Measurements from ENCODE around the gene MAGI3.

MAGI3 gene

GRCh38 chr1:113389953-113390834, at the start of gene MAGI3:
TSS of gene MAGI3 (plus strand) at chr1:113390515. CDS start at chr1:113391034, 519 bp downstream.
- H3K4me3 ChIP-seq (ENCODE audit: low read depth, low read length): peak within 1 kb of the TSS; percentile 78
- peak; percentile 83 for DNase-seq (ENCODE audit: low read depth, low spot score)
- ChIA-PET POLR2A (interaction anchor here (1.0 kb wide), 1 partner anchor 14 kb away, joined by 3 read pairs; no protein-coding TSS in a partner anchor), CTCF (interaction anchor here (1.5 kb wide), 1 partner anchor 250 kb away, joined by 6 read pairs; no protein-coding TSS in a partner anchor)
- TF ChIP-seq CTCF (IDR thresholded peaks at IDR 0.05; ENCODE audit: insufficient read depth, low read length, missing control alignments): no peak

GRCh38 chr1:113353580-113353979, 36.7 kb upstream of the MAGI3 start:
- TF ChIP-seq CTCF (IDR thresholded peaks at IDR 0.05; ENCODE audit: insufficient read depth, low read length, missing control alignments): no peak
- ChIA-PET CTCF (no interaction called here), POLR2A (no interaction called here)
- no peak overlapping the region for H3K4me3 ChIP-seq (ENCODE audit: low read depth, low read length)
- DNase-seq (ENCODE audit: low read depth, low spot score): no peak

GRCh38 chr1:113363935-113364334, 26.4 kb upstream of the MAGI3 start:
- POLR2A ChIA-PET: no interaction called here
- no peak for DNase-seq (ENCODE audit: low read depth, low spot score)
- no peak overlapping the region for H3K4me3 ChIP-seq (ENCODE audit: low read depth, low read length)
- CTCF ChIA-PET: no interaction called here
- no peak for TF ChIP-seq CTCF (IDR thresholded peaks at IDR 0.05; ENCODE audit: insufficient read depth, low read length, missing control alignments)

GRCh38 chr1:113369040-113369439, 21.3 kb upstream of the MAGI3 start:
- DNase-seq (ENCODE audit: low read depth, low spot score): no peak
- no peak for TF ChIP-seq CTCF (IDR thresholded peaks at IDR 0.05; ENCODE audit: insufficient read depth, low read length, missing control alignments)
- ChIA-PET POLR2A (no interaction called here), CTCF (no interaction called here)
- no peak overlapping the region for H3K4me3 ChIP-seq (ENCODE audit: low read depth, low read length)

- H3K4me3 ChIP-seq (ENCODE audit: low read depth, low read length): no peak overlapping the region
- ChIA-PET POLR2A (no interaction called here), CTCF (no interaction called here)
- no peak for DNase-seq (ENCODE audit: low read depth, low spot score)
- TF ChIP-seq CTCF (IDR thresholded peaks at IDR 0.05; ENCODE audit: insufficient read depth, low read length, missing control alignments): no peak
These were observed 20.6 kb upstream of the MAGI3 start for GRCh38 chr1:113369699-113370098.

GRCh38 chr1:113370868-113371267, 19.4 kb upstream of the MAGI3 start:
- CTCF ChIA-PET: no interaction called here
- no peak for DNase-seq (ENCODE audit: low read depth, low spot score)
- TF ChIP-seq CTCF (IDR thresholded peaks at IDR 0.05; ENCODE audit: insufficient read depth, low read length, missing control alignments): no peak
- POLR2A ChIA-PET: no interaction called here
- H3K4me3 ChIP-seq (ENCODE audit: low read depth, low read length): no peak overlapping the region
